Measurements from ENCODE around the gene LRRC40. TPM values are rescaled to one million over a fixed set of nuclear protein-coding genes. Genes with fewer than 3 reads are reported as not detected.
"Not testable (repeated sequence)": the region's sequence is repeated elsewhere in the genome, so short reads cannot be mapped to it uniquely, and the experiment has no call there.

LRRC40 gene
- polyA plus RNA-seq, 1 donor from 2014 or later = 107 TPM

GRCh38 chr1:70195342-70195741 lies 10.0 kb downstream of the LRRC40 start:
- no peak overlapping the region for H3K4me2 ChIP-seq (ENCODE audit: low read length)
- no peaks in the 10 kb centered on the region for H3K36me3 ChIP-seq (ENCODE audit: insufficient read depth, low read length)
- H3K9me3 ChIP-seq (ENCODE audit: low read length) = peaks cover 3% of the 10 kb centered on the region
- TF ChIP-seq EP300 (conservative IDR thresholded peaks at IDR 0.05; ENCODE audit: poor library complexity, severe bottlenecking) = no peak
- TF ChIP-seq EZH2 (IDR thresholded peaks at IDR 0.05; ENCODE audit: borderline replicate concordance, insufficient read depth, low read length, poor library complexity, severe bottlenecking) = no peak
- TF ChIP-seq TAF1 (IDR thresholded peaks at IDR 0.05; ENCODE audit: low read depth) = no peak
- no peak for TF ChIP-seq CTCF (IDR thresholded peaks at IDR 0.05; ENCODE audit: poor library complexity, severe bottlenecking)
- TF ChIP-seq MXI1 (conservative IDR thresholded peaks at IDR 0.05; ENCODE audit: poor library complexity, severe bottlenecking) = no peak
- TF ChIP-seq POLR2AphosphoS5 (IDR thresholded peaks at IDR 0.05) = no peak
- no peak for TF ChIP-seq REST (IDR thresholded peaks at IDR 0.05; ENCODE audit: borderline replicate concordance)
- TF ChIP-seq SMC3 (conservative IDR thresholded peaks at IDR 0.05; ENCODE audit: poor library complexity) = no peak
- TF ChIP-seq RAD21 (conservative IDR thresholded peaks at IDR 0.05) = no peak
- H3K27me3 ChIP-seq (ENCODE audit: insufficient read depth, low read depth, low read length) = no peaks in the 10 kb centered on the region
- H3K27ac ChIP-seq (ENCODE audit: low read length) = no peak overlapping the region
- peaks cover 76% of the 10 kb centered on the region for H3K79me2 ChIP-seq (replicated peaks; ENCODE audit: insufficient read depth, low read length)
- H4K20me1 ChIP-seq (ENCODE audit: insufficient read depth) = no peaks in the 10 kb centered on the region
- no peak overlapping the region for H3K4me3 ChIP-seq (ENCODE audit: low read length)
- H3K9ac ChIP-seq (ENCODE audit: low read length) = no peak overlapping the region
- H3F3A ChIP-seq (ENCODE audit: insufficient read depth, low read length, poor library complexity, severe bottlenecking) = no peaks in the 10 kb centered on the region
- no peaks in the 10 kb centered on the region for H3K9me2 ChIP-seq (ENCODE audit: insufficient read depth, low read length)
- no peak overlapping the region for H2AFZ ChIP-seq (ENCODE audit: low read depth, low read length)

- Histone ChIP-seq H3K9ac (ENCODE audit: low read length) (no peak overlapping the region), H2AFZ (ENCODE audit: low read depth, low read length) (no peak overlapping the region), H3K27me3 (ENCODE audit: insufficient read depth, low read depth, low read length) (no peaks in the 10 kb centered on the region), H3K27ac (ENCODE audit: low read length) (no peak overlapping the region), H3K9me3 (ENCODE audit: low read length) (peaks cover 3% of the 10 kb centered on the region), H3K36me3 (ENCODE audit: insufficient read depth, low read length) (no peaks in the 10 kb centered on the region), H3K79me2 (replicated peaks; ENCODE audit: insufficient read depth, low read length) (peaks cover 76% of the 10 kb centered on the region), H3F3A (ENCODE audit: insufficient read depth, low read length, poor library complexity, severe bottlenecking) (no peaks in the 10 kb centered on the region), H3K4me3 (ENCODE audit: low read length) (no peak overlapping the region), H4K20me1 (ENCODE audit: insufficient read depth) (no peaks in the 10 kb centered on the region), H3K9me2 (ENCODE audit: insufficient read depth, low read length) (no peaks in the 10 kb centered on the region), H3K4me2 (ENCODE audit: low read length) (no peak overlapping the region)
- TF ChIP-seq TAF1 (IDR thresholded peaks at IDR 0.05; ENCODE audit: low read depth) (no peak), REST (IDR thresholded peaks at IDR 0.05; ENCODE audit: borderline replicate concordance) (no peak)
Measured at GRCh38 chr1:70194601-70195000, 10.8 kb downstream of the LRRC40 start.

GRCh38 chr1:70192446-70192845 lies 12.9 kb downstream of the LRRC40 start:
- H3K4me3 ChIP-seq (ENCODE audit: low read length); H3K9me3 ChIP-seq (ENCODE audit: low read length); H3K27ac ChIP-seq (ENCODE audit: low read length); H3K9ac ChIP-seq (ENCODE audit: low read length); H3F3A ChIP-seq (ENCODE audit: insufficient read depth, low read length, poor library complexity, severe bottlenecking); H3K9me2 ChIP-seq (ENCODE audit: insufficient read depth, low read length); H3K27me3 ChIP-seq (ENCODE audit: insufficient read depth, low read depth, low read length); H2AFZ ChIP-seq (ENCODE audit: low read depth, low read length); H3K36me3 ChIP-seq (ENCODE audit: insufficient read depth, low read length); H4K20me1 ChIP-seq (ENCODE audit: insufficient read depth); H3K4me2 ChIP-seq (ENCODE audit: low read length): not testable (repeated sequence)
- peaks cover 79% of the 10 kb centered on the region for H3K79me2 ChIP-seq (replicated peaks; ENCODE audit: insufficient read depth, low read length)

All from neural cell (in vitro differentiated cells).